GM12864 (cell line): ENCODE data around the gene COL6A5.

ENCODE experiments used
- DNase-seq: peaks from one replicate; pipeline ENCODE4 v3.0.0-alpha.2; 2011; ENCODE audit warnings: low read depth
- H3K4me3 ChIP-seq: 2 replicates; pipeline ENCODE4 v1.5.1; 2011; ENCODE audit warnings: mild to moderate bottlenecking, low read depth, low read length, control low read depth
- CTCF ChIP-seq: IDR thresholded peaks from 2 replicates; pipeline ENCODE4 v1.5.1; 2011; ENCODE audit warnings: low read depth, mild to moderate bottlenecking, moderate library complexity, low read length, control low read depth, inconsistent platforms; ENCODE audit errors: missing control alignments

Gene COL6A5

GRCh38 chr3:130514681-130515080 is 169.2 kb downstream of the COL6A5 start:
- DNase-seq: no peak
- no peak overlapping the region for H3K4me3 ChIP-seq
- TF ChIP-seq CTCF: no peak

GRCh38 chr3:130515755-130516154 is 170.3 kb downstream of the COL6A5 start:
- DNase-seq: no peak
- no peak for TF ChIP-seq CTCF
- H3K4me3 ChIP-seq: no peak overlapping the region

DNA sequence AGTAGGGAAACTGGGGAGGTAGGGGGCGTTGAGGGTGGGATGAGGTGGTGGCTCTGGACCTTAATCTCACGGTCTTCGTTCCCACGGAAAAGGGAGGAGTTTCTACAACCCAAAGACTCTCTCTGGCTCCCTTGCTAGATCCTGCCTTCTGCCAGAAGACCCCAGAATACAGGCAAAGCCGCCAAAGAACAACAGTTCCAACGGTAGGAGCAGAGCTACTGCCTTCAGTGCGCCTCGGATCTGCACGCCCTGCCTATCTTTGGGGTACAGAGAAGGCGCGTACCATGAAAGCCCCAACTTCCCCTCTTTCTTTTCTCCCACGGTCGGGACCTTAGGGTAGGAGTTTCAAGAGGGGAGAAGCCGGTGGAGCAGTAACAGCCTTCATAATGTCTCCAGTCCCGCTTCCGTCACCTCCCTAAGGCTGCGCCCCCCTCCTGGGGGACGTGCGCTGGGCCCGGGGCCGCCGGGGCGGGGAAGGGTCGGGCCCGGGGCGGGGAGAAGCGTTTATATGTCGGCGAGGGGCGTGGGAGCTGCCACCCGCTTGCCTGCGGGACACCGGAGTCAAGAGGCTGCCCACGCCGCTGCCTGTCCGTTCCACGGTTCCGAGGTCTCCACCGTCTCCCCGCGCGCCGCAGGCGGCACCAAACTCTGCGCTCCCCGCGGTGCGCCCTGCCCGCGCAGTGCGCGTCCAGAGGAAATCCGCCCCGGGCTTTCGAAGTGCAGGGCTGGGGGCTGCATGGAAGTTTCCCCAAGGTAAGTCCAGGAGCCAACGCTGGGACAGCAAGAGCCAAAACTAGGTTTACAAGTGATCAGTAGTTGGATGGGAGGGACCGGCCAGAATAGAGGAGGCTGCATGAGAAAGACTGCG is 171.4 kb downstream of the COL6A5 start, which contains the start of gene COL6A6:
Gene COL6A6 (plus strand): TSS at position 533 of the 868 bp plus-strand sequence. CDS start 43,188 bp downstream, outside the sequence.
- TF ChIP-seq CTCF: no peak
- DNase-seq: no peak
- no peak within 1 kb of the TSS for H3K4me3 ChIP-seq

DNA sequence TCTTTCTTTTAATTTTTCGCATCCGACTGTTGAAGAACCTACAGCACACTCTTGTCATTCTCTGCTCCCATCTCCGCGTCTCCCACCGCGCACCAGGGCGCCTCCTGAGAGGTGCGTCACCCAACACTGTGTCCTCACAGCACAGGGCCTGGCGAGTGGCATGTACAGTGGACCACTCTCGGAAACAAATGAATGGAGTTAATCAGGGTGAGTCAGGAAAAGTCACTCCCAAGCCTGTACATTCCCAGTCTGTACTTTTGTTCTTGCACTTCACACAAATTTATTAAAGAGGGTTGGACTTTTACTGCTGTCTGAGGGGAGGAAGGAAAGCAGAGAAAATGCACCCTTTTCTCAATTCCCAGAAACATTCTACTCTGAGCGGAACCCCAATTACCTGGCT is 172.1 kb downstream of the COL6A5 start:
- DNase-seq: no peak
- H3K4me3 ChIP-seq: no peak overlapping the region
- TF ChIP-seq CTCF: no peak

- no peak for TF ChIP-seq CTCF
- no peak for DNase-seq
- H3K4me3 ChIP-seq: no peak overlapping the region
These were observed 174.3 kb downstream of the COL6A5 start for GRCh38 chr3:130519754-130520153.

DNA sequence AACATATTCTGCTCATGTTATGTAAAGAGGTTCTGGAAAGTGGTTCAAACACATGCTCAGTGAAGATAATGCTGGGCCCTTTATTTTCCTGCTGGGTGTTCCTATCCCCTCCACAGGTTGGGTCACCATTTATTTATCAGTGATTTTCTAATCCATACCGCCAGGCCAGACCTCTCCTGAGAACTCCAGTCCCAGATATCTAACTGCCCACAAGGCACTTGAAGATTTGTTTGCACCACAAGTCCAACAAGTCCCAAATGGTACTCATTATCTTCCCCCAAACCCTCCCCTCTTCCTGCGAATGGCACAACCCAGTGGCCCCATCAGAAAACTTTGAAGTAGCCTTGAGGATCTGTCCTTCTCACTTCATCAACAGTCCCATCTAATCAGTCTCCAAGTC is 176.9 kb downstream of the COL6A5 start:
- H3K4me3 ChIP-seq: no peak overlapping the region
- TF ChIP-seq CTCF: no peak
- no peak for DNase-seq

DNA sequence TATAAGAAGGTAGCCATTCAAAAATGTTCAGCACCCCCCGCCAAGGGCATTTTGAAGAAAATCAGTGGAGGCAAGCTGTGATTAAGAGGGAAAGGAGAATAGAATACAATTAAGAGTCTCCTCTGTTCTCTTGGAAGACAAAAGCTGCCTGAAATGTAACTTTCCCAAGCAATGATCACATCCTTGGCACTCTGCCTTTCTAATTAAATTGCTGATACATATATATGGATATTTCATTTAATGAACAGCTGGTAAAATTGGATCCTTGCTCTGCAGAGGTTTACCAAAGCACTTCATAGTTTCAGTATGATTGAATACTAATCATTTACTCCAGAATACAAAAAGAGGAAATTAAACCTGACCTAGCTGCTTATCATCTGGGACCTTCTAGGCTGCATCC is 182.0 kb downstream of the COL6A5 start:
- no peak overlapping the region for H3K4me3 ChIP-seq
- DNase-seq: no peak
- TF ChIP-seq CTCF: no peak
